HEK293 (cell line): ENCODE results near the gene MMRN2.

ENCODE experiments used
- CTCF ChIA-PET: fragments of 350-600 bp; formaldehyde crosslinking; extraction: SDS; loops from one replicate; lab custom pipeline; 2021; ENCODE audit warnings: antibody characterized with exemption; lab: Yijun Ruan, JAX
- POLR2A ChIA-PET: fragments of 300-600 bp; formaldehyde crosslinking; extraction: SDS; loops from one replicate; lab custom pipeline; 2020; ENCODE audit warnings: antibody characterized with exemption, inconsistent platforms; lab: Yijun Ruan, JAX
- H3K27ac ChIP-seq: fragments of 200-500 bp; sonication (Bioruptor generic); 2 replicates; pipeline ENCODE4 v1.5.1; 2014; ENCODE audit warnings: low read depth, low read length, control low read depth, inconsistent platforms; ENCODE audit errors: extremely low read depth
- H3K36me3 ChIP-seq, 2 experiments: fragments of 200-500 bp in 1 of 2; sonication (Bioruptor generic) in 1 of 2; 1 replicate in 1 of 2; 2 replicates in 1 of 2; pipeline ENCODE4 v1.5.1; 2014 to 2017; ENCODE audit warnings: inconsistent platforms in 2 of 2, low read length in 2 of 2; ENCODE audit not compliant: control insufficient read depth in 2 of 2, insufficient read depth in 1 of 2
- H3K4me1 ChIP-seq: fragments of 200-500 bp; sonication (Bioruptor generic); 2 replicates; pipeline ENCODE4 v1.5.1; 2014; ENCODE audit warnings: mild to moderate bottlenecking, low read length, inconsistent platforms; ENCODE audit not compliant: control insufficient read depth, insufficient read depth
- H3K4me3 ChIP-seq: 2 replicates; pipeline ENCODE4 v1.5.1; 2011; ENCODE audit warnings: low read depth, mild to moderate bottlenecking, control low read depth, low read length, moderate library complexity
- H3K9me3 ChIP-seq: fragments of 200-500 bp; sonication (Bioruptor generic); 2 replicates; pipeline ENCODE4 v1.5.1; 2014; ENCODE audit warnings: low read depth, low read length, inconsistent platforms; ENCODE audit not compliant: control insufficient read depth, insufficient read depth
- EGR2 ChIP-seq: fragments of 450-650 bp; formaldehyde crosslinking; IDR thresholded peaks from 2 replicates; pipeline ENCODE4 v1.5.1; 2016; ENCODE audit warnings: low read depth, missing biosample characterization, missing genetic modification characterization
- GLI4 ChIP-seq: fragments of 450-650 bp; formaldehyde crosslinking; IDR thresholded peaks from 2 replicates; pipeline ENCODE4 v1.5.1; 2016; ENCODE audit warnings: missing biosample characterization, missing genetic modification characterization
- KLF9 ChIP-seq: fragments of 450-650 bp; formaldehyde crosslinking; IDR thresholded peaks from 2 replicates; pipeline ENCODE4 v1.5.1; 2016; ENCODE audit warnings: missing biosample characterization, missing genetic modification characterization, low read depth
- OSR2 ChIP-seq: fragments of 450-650 bp; formaldehyde crosslinking; IDR thresholded peaks from 2 replicates; pipeline ENCODE4 v1.5.1; 2016; ENCODE audit warnings: missing biosample characterization, missing genetic modification characterization
- PRDM1 ChIP-seq: fragments of 450-650 bp; formaldehyde crosslinking; IDR thresholded peaks from 2 replicates; pipeline ENCODE4; 2016; ENCODE audit warnings: missing biosample characterization, missing genetic modification characterization
- PRDM10 ChIP-seq: fragments of 450-650 bp; formaldehyde crosslinking; IDR thresholded peaks from 2 replicates; pipeline ENCODE4 v1.5.1; 2016; ENCODE audit warnings: missing biosample characterization, missing genetic modification characterization
- REPIN1 ChIP-seq: fragments of 450-650 bp; formaldehyde crosslinking; IDR thresholded peaks from 2 replicates; pipeline ENCODE4 v1.5.1; 2017; ENCODE audit warnings: missing biosample characterization, missing genetic modification characterization, low read depth
- SP3 ChIP-seq: fragments of 450-650 bp; formaldehyde crosslinking; IDR thresholded peaks from 2 replicates; pipeline ENCODE4 v1.5.1; 2016; ENCODE audit warnings: missing biosample characterization, missing genetic modification characterization
- SP7 ChIP-seq: fragments of 450-650 bp; formaldehyde crosslinking; IDR thresholded peaks from 2 replicates; pipeline ENCODE4 v1.5.1; 2016; ENCODE audit warnings: missing biosample characterization, missing genetic modification characterization
- ZBTB17 ChIP-seq: fragments of 450-650 bp; formaldehyde crosslinking; IDR thresholded peaks from 2 replicates; pipeline ENCODE4 v1.5.1; 2016; ENCODE audit warnings: missing biosample characterization, missing genetic modification characterization
- ZEB2 ChIP-seq: fragments of 450-650 bp; formaldehyde crosslinking; IDR thresholded peaks from 2 replicates; pipeline ENCODE4 v1.5.1; 2016; ENCODE audit warnings: missing biosample characterization, missing genetic modification characterization
- ZFP3 ChIP-seq: fragments of 450-650 bp; formaldehyde crosslinking; IDR thresholded peaks from 2 replicates; pipeline ENCODE4 v1.5.1; 2016; ENCODE audit warnings: low read depth, missing biosample characterization, missing genetic modification characterization
- ZNF121 ChIP-seq: fragments of 450-650 bp; formaldehyde crosslinking; IDR thresholded peaks from 2 replicates; pipeline ENCODE4 v1.5.1; 2016; ENCODE audit warnings: missing biosample characterization, missing genetic modification characterization
- ZNF174 ChIP-seq: fragments of 450-650 bp; formaldehyde crosslinking; IDR thresholded peaks from 2 replicates; pipeline ENCODE4 v1.5.0; 2017; ENCODE audit warnings: missing biosample characterization, mild to moderate bottlenecking, missing genetic modification characterization
- ZNF214 ChIP-seq: fragments of 450-650 bp; formaldehyde crosslinking; IDR thresholded peaks from 2 replicates; pipeline ENCODE4 v1.5.1; 2017; ENCODE audit warnings: missing biosample characterization, mild to moderate bottlenecking, missing genetic modification characterization, borderline replicate concordance
- ZNF341 ChIP-seq: fragments of 450-650 bp; formaldehyde crosslinking; IDR thresholded peaks from 2 replicates; pipeline ENCODE4; 2016; ENCODE audit warnings: low read depth, missing biosample characterization, missing genetic modification characterization
- ZNF391 ChIP-seq: fragments of 450-650 bp; formaldehyde crosslinking; IDR thresholded peaks from 2 replicates; pipeline ENCODE4 v1.5.1; 2016; ENCODE audit warnings: low read depth, missing biosample characterization, missing genetic modification characterization, borderline replicate concordance
- ZNF510 ChIP-seq: fragments of 450-650 bp; formaldehyde crosslinking; IDR thresholded peaks from 2 replicates; pipeline ENCODE4 v1.5.1; 2018; ENCODE audit warnings: mild to moderate bottlenecking, missing genetic modification characterization, missing biosample characterization; ENCODE audit not compliant: insufficient replicate concordance
- ZNF600 ChIP-seq: fragments of 450-650 bp; formaldehyde crosslinking; IDR thresholded peaks from 2 replicates; pipeline ENCODE4 v1.5.1; 2016; ENCODE audit warnings: missing biosample characterization, missing genetic modification characterization
- ZNF623 ChIP-seq: fragments of 450-650 bp; formaldehyde crosslinking; IDR thresholded peaks from 2 replicates; pipeline ENCODE4 v1.5.1; 2016; ENCODE audit warnings: missing biosample characterization, missing genetic modification characterization
- ZNF677 ChIP-seq: fragments of 450-650 bp; IDR thresholded peaks from 2 replicates; pipeline ENCODE4 v1.5.0; 2018; ENCODE audit warnings: missing biosample characterization, mild to moderate bottlenecking, missing genetic modification characterization, moderate library complexity
- ZNF776 ChIP-seq: fragments of 450-650 bp; formaldehyde crosslinking; IDR thresholded peaks from 2 replicates; pipeline ENCODE4 v1.5.0; 2017; ENCODE audit warnings: missing biosample characterization, missing genetic modification characterization, borderline replicate concordance
- ZNF843 ChIP-seq: fragments of 450-650 bp; formaldehyde crosslinking; IDR thresholded peaks from 2 replicates; pipeline ENCODE4 v1.5.1; 2016; ENCODE audit warnings: missing biosample characterization, missing genetic modification characterization
- ZSCAN30 ChIP-seq: fragments of 450-650 bp; IDR thresholded peaks from 2 replicates; pipeline ENCODE4 v1.5.1; 2018; ENCODE audit warnings: missing biosample characterization, mild to moderate bottlenecking, missing genetic modification characterization, moderate library complexity
- TF ChIP-seq, protein P1 (sequence below): fragments of 450-650 bp; formaldehyde crosslinking; IDR thresholded peaks from 2 replicates; pipeline ENCODE4 v1.5.1; 2017; ENCODE audit warnings: missing biosample characterization, missing genetic modification characterization
- TF ChIP-seq, protein P2 (sequence below): fragments of 450-650 bp; formaldehyde crosslinking; IDR thresholded peaks from 2 replicates; pipeline ENCODE4 v1.5.1; 2016; ENCODE audit warnings: missing biosample characterization, missing genetic modification characterization

Gene MMRN2

GRCh38 chr10:86964847-86965190, 7.4 kb upstream of the MMRN2 start:
- no peak for TF ChIP-seq PRDM10
- no peak for TF ChIP-seq ZNF174 (tag by site-specific recombination)
- no peak for TF ChIP-seq ZNF776 (tag by site-specific recombination)
- TF ChIP-seq, protein P1, sequence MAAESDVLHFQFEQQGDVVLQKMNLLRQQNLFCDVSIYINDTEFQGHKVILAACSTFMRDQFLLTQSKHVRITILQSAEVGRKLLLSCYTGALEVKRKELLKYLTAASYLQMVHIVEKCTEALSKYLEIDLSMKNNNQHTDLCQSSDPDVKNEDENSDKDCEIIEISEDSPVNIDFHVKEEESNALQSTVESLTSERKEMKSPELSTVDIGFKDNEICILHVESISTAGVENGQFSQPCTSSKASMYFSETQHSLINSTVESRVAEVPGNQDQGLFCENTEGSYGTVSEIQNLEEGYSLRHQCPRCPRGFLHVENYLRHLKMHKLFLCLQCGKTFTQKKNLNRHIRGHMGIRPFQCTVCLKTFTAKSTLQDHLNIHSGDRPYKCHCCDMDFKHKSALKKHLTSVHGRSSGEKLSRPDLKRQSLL (tag by site-specific recombination) = no peak
- TF ChIP-seq ZBTB17 (tag by site-specific recombination) = no peak
- TF ChIP-seq ZNF510 = no peak
- no peak for TF ChIP-seq GLI4 (tag by site-specific recombination)
- no peak for TF ChIP-seq ZNF341 (tag by site-specific recombination)
- TF ChIP-seq ZEB2 (tag by site-specific recombination) = no peak
- TF ChIP-seq ZNF214 = no peak
- no peak for TF ChIP-seq ZNF121
- no peak for TF ChIP-seq ZFP3 (tag by site-specific recombination)
- H3K4me1 ChIP-seq = no peaks in the 10 kb centered on the region; the same call in 1 of the 2 replicates
- H3K4me3 ChIP-seq = no peak overlapping the region
- no peaks in the 10 kb centered on the region for H3K9me3 ChIP-seq
- no peaks in the 10 kb centered on the region for H3K36me3 ChIP-seq
- H3K27ac ChIP-seq = no peak overlapping the region
- CTCF ChIA-PET = interaction anchor here (1.9 to 3.1 kb wide), 2 partner anchors 26 to 276 kb away, joined by 4 to 23 read pairs; no protein-coding TSS in a partner anchor
- POLR2A ChIA-PET = no interaction called here

DNA sequence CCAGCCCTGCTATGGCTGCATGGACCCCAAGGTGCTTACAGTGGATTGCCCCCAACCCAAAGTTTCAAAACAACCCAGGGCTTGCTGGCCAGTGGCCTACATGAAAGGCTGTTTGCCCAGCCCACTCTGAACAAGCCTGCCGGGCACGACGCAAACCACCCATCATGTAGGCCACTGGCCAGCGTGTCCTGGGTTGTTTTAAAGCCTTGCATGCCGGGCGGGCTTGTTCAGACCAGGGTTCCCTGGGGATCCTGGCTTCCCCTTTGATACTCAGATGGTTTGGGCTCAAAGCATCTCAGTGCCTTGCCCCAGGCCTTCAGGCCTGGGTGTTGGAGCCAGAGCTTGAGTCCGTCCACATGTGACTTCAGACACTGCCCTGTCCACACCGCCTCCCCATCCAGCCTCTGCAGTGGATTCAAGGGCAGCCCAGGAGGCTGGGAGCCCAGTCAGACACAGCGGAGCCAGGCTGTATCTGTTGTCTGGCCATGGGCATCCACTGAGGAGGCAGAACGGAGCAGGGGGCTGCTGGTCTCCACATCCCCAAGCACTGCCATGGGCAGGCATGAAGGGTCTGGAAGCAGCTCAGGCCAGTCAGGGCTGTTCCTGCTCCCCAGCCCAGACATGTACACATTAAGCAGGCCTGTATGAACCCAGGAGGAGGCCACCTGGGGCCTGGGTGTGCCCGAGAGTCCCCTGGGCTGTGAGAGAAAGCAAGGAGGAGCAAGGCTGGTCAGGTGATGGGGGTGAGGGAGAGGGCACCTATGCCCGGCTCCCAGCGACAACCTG, 6.8 kb upstream of the MMRN2 start:
- CTCF ChIA-PET = interaction anchor here (1.9 to 3.1 kb wide), 2 partner anchors 26 to 275 kb away, joined by 4 to 23 read pairs; no protein-coding TSS in a partner anchor
- POLR2A ChIA-PET = no interaction called here
- no peak overlapping the region for H3K4me3 ChIP-seq
- no peaks in the 10 kb centered on the region for H3K4me1 ChIP-seq
- H3K27ac ChIP-seq = no peak overlapping the region
- no peaks in the 10 kb centered on the region for H3K9me3 ChIP-seq
- H3K36me3 ChIP-seq = no peaks in the 10 kb centered on the region
- TF ChIP-seq, protein P1 (tag by site-specific recombination) = no peak
- TF ChIP-seq ZNF843 (tag by site-specific recombination) (no peak), PRDM1 (tag by site-specific recombination) (no peak), OSR2 (no peak), ZSCAN30 (no peak), KLF9 (tag by site-specific recombination) (no peak), SP3 (no peak), ZNF677 (no peak), ZNF600 (tag by site-specific recombination) (no peak), ZNF391 (tag by site-specific recombination) (no peak), SP7 (no peak), ZNF623 (no peak), EGR2 (tag by site-specific recombination) (no peak), REPIN1 (tag by site-specific recombination) (no peak)
- TF ChIP-seq, protein P2, sequence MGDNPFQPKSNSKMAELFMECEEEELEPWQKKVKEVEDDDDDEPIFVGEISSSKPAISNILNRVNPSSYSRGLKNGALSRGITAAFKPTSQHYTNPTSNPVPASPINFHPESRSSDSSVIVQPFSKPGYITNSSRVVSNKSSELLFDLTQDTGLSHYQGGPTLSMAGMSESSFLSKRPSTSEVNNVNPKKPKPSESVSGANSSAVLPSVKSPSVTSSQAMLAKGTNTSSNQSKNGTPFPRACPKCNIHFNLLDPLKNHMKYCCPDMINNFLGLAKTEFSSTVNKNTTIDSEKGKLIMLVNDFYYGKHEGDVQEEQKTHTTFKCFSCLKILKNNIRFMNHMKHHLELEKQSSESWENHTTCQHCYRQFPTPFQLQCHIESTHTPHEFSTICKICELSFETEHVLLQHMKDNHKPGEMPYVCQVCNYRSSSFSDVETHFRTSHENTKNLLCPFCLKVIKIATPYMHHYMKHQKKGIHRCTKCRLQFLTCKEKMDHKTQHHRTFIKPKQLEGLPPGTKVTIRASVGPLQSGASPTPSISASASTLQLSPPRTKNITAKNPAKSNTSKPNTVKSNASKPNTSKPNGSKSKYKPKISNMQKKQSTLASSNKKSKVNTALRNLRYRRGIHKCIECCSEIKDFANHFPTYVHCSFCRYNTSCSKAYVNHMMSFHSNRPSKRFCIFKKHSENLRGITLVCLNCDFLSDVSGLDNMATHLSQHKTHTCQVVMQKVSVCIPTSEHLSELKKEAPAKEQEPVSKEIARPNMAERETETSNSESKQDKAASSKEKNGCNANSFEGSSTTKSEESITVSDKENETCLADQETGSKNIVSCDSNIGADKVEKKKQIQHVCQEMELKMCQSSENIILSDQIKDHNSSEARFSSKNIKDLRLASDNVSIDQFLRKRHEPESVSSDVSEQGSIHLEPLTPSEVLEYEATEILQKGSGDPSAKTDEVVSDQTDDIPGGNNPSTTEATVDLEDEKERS (tag by site-specific recombination) = no peak
